Activated CD4-positive, alpha-beta memory T cell treated with anti-CD3 and anti-CD28 coated beads for 36 hours (primary cell): ENCODE results near the gene DEPDC1. TPM values are rescaled to one million over a fixed set of nuclear protein-coding genes. Genes with fewer than 3 reads are reported as not detected.
A peak's percentile ranks its signal among the peaks of the same experiment; 100 is the strongest.

Experiments
- CTCF ChIA-PET: fragments of 350-600 bp; sonication (Branson Sonifier 250); formaldehyde crosslinking; loops from one replicate; lab custom pipeline; 2021; ENCODE audit warnings: antibody characterized with exemption, inconsistent platforms; lab: Charles Lee
- POLR2A ChIA-PET: fragments of 350-600 bp; sonication (Branson Sonifier 250); formaldehyde crosslinking; loops from one replicate; lab custom pipeline; 2021; ENCODE audit warnings: antibody characterized with exemption; lab: Charles Lee
- DNase-seq: peaks from one replicate; pipeline ENCODE4 v3.0.0-alpha.2; 2020
- H3K27ac Mint-ChIP-seq: one replicate; pipeline ENCODE4 v1.8.0; 2021; ENCODE audit warnings: mixed read lengths
- H3K27me3 Mint-ChIP-seq: one replicate; pipeline ENCODE4 v1.8.0; 2021; ENCODE audit warnings: mixed read lengths
- H3K36me3 Mint-ChIP-seq: one replicate; pipeline ENCODE4 v1.8.0; 2021; ENCODE audit warnings: mixed read lengths
- H3K4me1 Mint-ChIP-seq: one replicate; pipeline ENCODE4 v1.8.0; 2021; ENCODE audit warnings: low read depth, mixed read lengths
- H3K4me3 Mint-ChIP-seq: one replicate; pipeline ENCODE4 v1.8.0; 2021; ENCODE audit warnings: mild to moderate bottlenecking, mixed read lengths
- H3K9me3 Mint-ChIP-seq: one replicate; pipeline ENCODE4 v1.8.0; 2021; ENCODE audit warnings: mixed read lengths
- intact Hi-C: fragments of 100-400 bp; cut with micrococcal nuclease; formaldehyde crosslinking; loops from one replicate; pipeline ENCODE4 v1.15.1; 2023
- total RNA-seq, 2 experiments: library from RNA; stranded (reverse); gene quantifications; one replicate each; pipeline ENCODE4 v1.2.3, GENCODE V29; 2021

DEPDC1 gene
- 10 to 100 TPM; 24.1 to 26.2 TPM for total RNA-seq

- DNase-seq, result peak; percentile 87
- Mint-ChIP-seq H3K36me3 (no peaks in the 10 kb centered on the region), H3K9me3 (no peaks in the 10 kb centered on the region), H3K27ac (no peak within 1 kb of the TSS), H3K4me3 (peak within 1 kb of the TSS; percentile 86), H3K27me3 (peaks cover 8% of the 10 kb centered on the region), H3K4me1 (peaks cover 19% of the 10 kb centered on the region)
- ChIA-PET POLR2A (interaction anchor here (0.8 kb wide), 1 partner anchor 10 kb away, joined by 3 read pairs; no protein-coding TSS in a partner anchor), CTCF (interaction anchor here (0.7 kb wide), 1 partner anchor 31 kb away, joined by 3 read pairs; no protein-coding TSS in a partner anchor)
- intact Hi-C loops, result loop anchor here (10.0 kb wide), 1 partner anchor 1858 kb away; the partner anchor contains the start of gene ANKRD13C
Measured at GRCh38 chr1:68496680-68497357, at the start of gene DEPDC1. Gene DEPDC1 (minus strand): TSS chr1:68497082. CDS start chr1:68496999, 83 bp downstream.

- POLR2A ChIA-PET, result no interaction called here
- intact Hi-C loops, result no loop called here
- CTCF ChIA-PET, result no interaction called here
- Mint-ChIP-seq H3K9me3 (peaks cover 1% of the 10 kb centered on the region), H3K36me3 (no peaks in the 10 kb centered on the region), H3K4me1 (no peaks in the 10 kb centered on the region), H3K27ac (no peak overlapping the region), H3K27me3 (no peaks in the 10 kb centered on the region), H3K4me3 (no peak overlapping the region)
- no peak for DNase-seq
Measured at GRCh38 chr1:68544651-68545050, 47.8 kb upstream of the DEPDC1 start.

- Mint-ChIP-seq H3K9me3 (no peaks in the 10 kb centered on the region), H3K27me3 (no peaks in the 10 kb centered on the region), H3K27ac (no peak overlapping the region), H3K36me3 (no peaks in the 10 kb centered on the region), H3K4me1 (no peaks in the 10 kb centered on the region), H3K4me3 (no peak overlapping the region)
- DNase-seq, result no peak
- POLR2A ChIA-PET, result no interaction called here
- intact Hi-C loops, result no loop called here
- CTCF ChIA-PET, result no interaction called here
Measured at GRCh38 chr1:68542586-68542985, 45.7 kb upstream of the DEPDC1 start.

GRCh38 chr1:68538941-68539340 is 42.1 kb upstream of the DEPDC1 start:
- no peak for DNase-seq
- POLR2A ChIA-PET, result no interaction called here
- no peaks in the 10 kb centered on the region for H3K27me3 Mint-ChIP-seq
- H3K4me1 Mint-ChIP-seq, result no peaks in the 10 kb centered on the region
- CTCF ChIA-PET, result no interaction called here
- no peak overlapping the region for H3K27ac Mint-ChIP-seq
- no peaks in the 10 kb centered on the region for H3K9me3 Mint-ChIP-seq
- no peak overlapping the region for H3K4me3 Mint-ChIP-seq
- H3K36me3 Mint-ChIP-seq, result no peaks in the 10 kb centered on the region
- intact Hi-C loops, result no loop called here

GRCh38 chr1:68528243-68528642 is 31.4 kb upstream of the DEPDC1 start:
- Mint-ChIP-seq H3K4me3 (no peak overlapping the region), H3K4me1 (no peaks in the 10 kb centered on the region), H3K27ac (no peak overlapping the region), H3K27me3 (peaks cover 9% of the 10 kb centered on the region), H3K36me3 (no peaks in the 10 kb centered on the region), H3K9me3 (peaks cover 6% of the 10 kb centered on the region)
- POLR2A ChIA-PET, result no interaction called here
- DNase-seq, result no peak
- intact Hi-C loops, result no loop called here
- CTCF ChIA-PET, result interaction anchor here (1.3 kb wide), 1 partner anchor 31 kb away, joined by 3 read pairs; the partner anchor contains the start of gene DEPDC1

- H3K4me1 Mint-ChIP-seq, result no peaks in the 10 kb centered on the region
- no peaks in the 10 kb centered on the region for H3K9me3 Mint-ChIP-seq
- no peak for DNase-seq
- intact Hi-C loops, result no loop called here
- no peak overlapping the region for H3K27ac Mint-ChIP-seq
- no peaks in the 10 kb centered on the region for H3K36me3 Mint-ChIP-seq
- H3K27me3 Mint-ChIP-seq, result peaks cover 5% of the 10 kb centered on the region
- no peak overlapping the region for H3K4me3 Mint-ChIP-seq
- POLR2A ChIA-PET, result no interaction called here
- CTCF ChIA-PET, result no interaction called here
Measured at GRCh38 chr1:68525781-68526180, 28.9 kb upstream of the DEPDC1 start.

- Mint-ChIP-seq H3K4me1 (no peaks in the 10 kb centered on the region), H3K9me3 (no peaks in the 10 kb centered on the region), H3K27ac (no peak overlapping the region), H3K36me3 (no peaks in the 10 kb centered on the region), H3K27me3 (peaks cover 5% of the 10 kb centered on the region), H3K4me3 (no peak overlapping the region)
- ChIA-PET CTCF (no interaction called here), POLR2A (no interaction called here)
- no peak for DNase-seq
- intact Hi-C loops, result no loop called here
Measured at GRCh38 chr1:68521286-68521685, 24.4 kb upstream of the DEPDC1 start.

GRCh38 chr1:68516066-68516465 is 19.2 kb upstream of the DEPDC1 start:
- H3K36me3 Mint-ChIP-seq, result no peaks in the 10 kb centered on the region
- ChIA-PET POLR2A (no interaction called here), CTCF (no interaction called here)
- H3K27me3 Mint-ChIP-seq, result no peaks in the 10 kb centered on the region
- H3K4me3 Mint-ChIP-seq, result no peak overlapping the region
- DNase-seq, result no peak
- no peaks in the 10 kb centered on the region for H3K9me3 Mint-ChIP-seq
- intact Hi-C loops, result no loop called here
- no peaks in the 10 kb centered on the region for H3K4me1 Mint-ChIP-seq
- H3K27ac Mint-ChIP-seq, result no peak overlapping the region

- H3K9me3 Mint-ChIP-seq, result no peaks in the 10 kb centered on the region
- no peak for DNase-seq
- H3K27me3 Mint-ChIP-seq, result no peaks in the 10 kb centered on the region
- POLR2A ChIA-PET, result no interaction called here
- H3K4me3 Mint-ChIP-seq, result no peak overlapping the region
- CTCF ChIA-PET, result no interaction called here
- intact Hi-C loops, result no loop called here
- H3K36me3 Mint-ChIP-seq, result no peaks in the 10 kb centered on the region
- H3K27ac Mint-ChIP-seq, result no peak overlapping the region
- H3K4me1 Mint-ChIP-seq, result no peaks in the 10 kb centered on the region
Measured at GRCh38 chr1:68511254-68511653, 14.4 kb upstream of the DEPDC1 start.

- Mint-ChIP-seq H3K4me3 (no peak overlapping the region), H3K36me3 (no peaks in the 10 kb centered on the region), H3K9me3 (peaks cover 8% of the 10 kb centered on the region), H3K27ac (no peak overlapping the region), H3K27me3 (no peaks in the 10 kb centered on the region), H3K4me1 (peaks cover 2% of the 10 kb centered on the region)
- POLR2A ChIA-PET, result interaction anchor here (0.6 to 0.8 kb wide), 2 partner anchors 10 to 1740 kb away, joined by 3 to 4 read pairs; no protein-coding TSS in a partner anchor
- CTCF ChIA-PET, result no interaction called here
- intact Hi-C loops, result no loop called here
- DNase-seq, result no peak
Measured at GRCh38 chr1:68506386-68506785, 9.5 kb upstream of the DEPDC1 start.

GRCh38 chr1:68503085-68503484 is 6.2 kb upstream of the DEPDC1 start:
- intact Hi-C loops, result no loop called here
- no peaks in the 10 kb centered on the region for H3K27me3 Mint-ChIP-seq
- H3K27ac Mint-ChIP-seq, result no peak overlapping the region
- H3K36me3 Mint-ChIP-seq, result no peaks in the 10 kb centered on the region
- H3K4me1 Mint-ChIP-seq, result peaks cover 7% of the 10 kb centered on the region
- ChIA-PET POLR2A (no interaction called here), CTCF (no interaction called here)
- no peak for DNase-seq
- H3K9me3 Mint-ChIP-seq, result peaks cover 8% of the 10 kb centered on the region
- no peak overlapping the region for H3K4me3 Mint-ChIP-seq

- Mint-ChIP-seq H3K9me3 (no peaks in the 10 kb centered on the region), H3K36me3 (no peaks in the 10 kb centered on the region), H3K4me3 (peak overlapping the region; percentile 86), H3K4me1 (peaks cover 19% of the 10 kb centered on the region), H3K27me3 (peaks cover 8% of the 10 kb centered on the region), H3K27ac (no peak overlapping the region)
- intact Hi-C loops, result loop anchor here (10.0 kb wide), 1 partner anchor 1857 kb away; the partner anchor contains the start of gene ANKRD13C
- POLR2A ChIA-PET, result no interaction called here
- DNase-seq, result no peak
- CTCF ChIA-PET, result interaction anchor here (0.7 kb wide), 1 partner anchor 31 kb away, joined by 3 read pairs; no protein-coding TSS in a partner anchor
Measured at GRCh38 chr1:68497358-68497698, 446 bp upstream of the DEPDC1 start.
